SK-N-SH treated with all-trans-retinoic acid at 6 μM for 48 hours (cell line): ENCODE data around the gene ATXN10.

Experiments
- CSRNP3 ChIP-seq: fragments of 250-450 bp; sonication (Bioruptor Pico); IDR thresholded peaks from 2 replicates; pipeline ENCODE4 v1.5.1; 2021; ENCODE audit warnings: mild to moderate bottlenecking, moderate library complexity
- PATZ1 ChIP-seq: fragments of 250-450 bp; sonication (Bioruptor Pico); IDR thresholded peaks from 2 replicates; pipeline ENCODE4 v1.8.0; 2020; ENCODE audit warnings: mild to moderate bottlenecking, moderate library complexity, borderline replicate concordance
- PPARA ChIP-seq: fragments of 250-450 bp; sonication (Bioruptor Pico); IDR thresholded peaks from 2 replicates; pipeline ENCODE4 v1.5.0; 2020; ENCODE audit warnings: mild to moderate bottlenecking, borderline replicate concordance
- ZFP3 ChIP-seq: fragments of 250-450 bp; sonication (Bioruptor Pico); IDR thresholded peaks from 2 replicates; pipeline ENCODE4 v1.5.0; 2020; ENCODE audit warnings: mild to moderate bottlenecking, moderate library complexity
- ZFP30 ChIP-seq: fragments of 450-650 bp; formaldehyde crosslinking; IDR thresholded peaks from 2 replicates; pipeline ENCODE4 v1.5.0; 2022; ENCODE audit warnings: mild to moderate bottlenecking, moderate library complexity

GRCh38 chr22:45823336-45823735 is 151.7 kb downstream of the ATXN10 start:
- no peak for TF ChIP-seq PPARA
- no peak for TF ChIP-seq ZFP30 (CRISPR knock-in tag)
- TF ChIP-seq ZFP3 (CRISPR knock-in tag) = no peak
- TF ChIP-seq CSRNP3 (CRISPR knock-in tag) = no peak
- no peak for TF ChIP-seq PATZ1 (CRISPR knock-in tag)
